ENCODE results near the gene ELL2.
"Not testable (repeated sequence)": the region's sequence is repeated elsewhere in the genome, so short reads cannot be mapped to it uniquely, and the experiment has no call there.

ELL2 gene

GRCh38 chr5:95907740-95908706, 53.6 kb downstream of the ELL2 start:
- DNase-seq (ENCODE audit: low spot score): no peak

GRCh38 chr5:95907067-95907705, 54.5 kb downstream of the ELL2 start:
- no peak for DNase-seq (ENCODE audit: low spot score)

GRCh38 chr5:95906398-95906797, 55.3 kb downstream of the ELL2 start:
- not testable (repeated sequence) for DNase-seq (ENCODE audit: low spot score)

GRCh38 chr5:95904827-95905226, 56.8 kb downstream of the ELL2 start:
- no peak for DNase-seq (ENCODE audit: low spot score)

GRCh38 chr5:95903838-95904237, 57.8 kb downstream of the ELL2 start:
- no peak for DNase-seq (ENCODE audit: low spot score)

GRCh38 chr5:95901676-95902627, 59.7 kb downstream of the ELL2 start:
- DNase-seq (ENCODE audit: low spot score): peak; percentile 67

GRCh38 chr5:95900383-95900958, 61.2 kb downstream of the ELL2 start:
- no peak for DNase-seq (ENCODE audit: low spot score)

GRCh38 chr5:95899829-95900228, 61.8 kb downstream of the ELL2 start:
- DNase-seq (ENCODE audit: low spot score): no peak

GRCh38 chr5:95899006-95899405, 62.6 kb downstream of the ELL2 start:
- DNase-seq (ENCODE audit: low spot score): no peak

- no peak for DNase-seq (ENCODE audit: low spot score)
These were observed 65.9 kb downstream of the ELL2 start for GRCh38 chr5:95895771-95896170.

GRCh38 chr5:95895251-95895650, 66.4 kb downstream of the ELL2 start:
- DNase-seq (ENCODE audit: low spot score): no peak

GRCh38 chr5:95892784-95893354, 68.8 kb downstream of the ELL2 start:
- DNase-seq (ENCODE audit: low spot score): peak; percentile 36

GRCh38 chr5:95891499-95891898, 70.2 kb downstream of the ELL2 start:
- no peak for DNase-seq (ENCODE audit: low spot score)

- DNase-seq (ENCODE audit: low spot score): no peak
These were observed 72.6 kb downstream of the ELL2 start for GRCh38 chr5:95889076-95889475.

GRCh38 chr5:95887977-95888376, 73.7 kb downstream of the ELL2 start:
- DNase-seq (ENCODE audit: low spot score): no peak

- no peak for DNase-seq (ENCODE audit: low spot score)
These were observed 75.2 kb downstream of the ELL2 start for GRCh38 chr5:95886340-95887044.

GRCh38 chr5:95884511-95884910, 77.1 kb downstream of the ELL2 start:
- no peak for DNase-seq (ENCODE audit: low spot score)

GRCh38 chr5:95884017-95884325, 77.7 kb downstream of the ELL2 start:
- DNase-seq (ENCODE audit: low spot score): no peak

GRCh38 chr5:95883185-95884016, 78.2 kb downstream of the ELL2 start:
- DNase-seq (ENCODE audit: low spot score): no peak

GRCh38 chr5:95881833-95882232, 79.8 kb downstream of the ELL2 start:
- DNase-seq (ENCODE audit: low spot score): no peak
